HepG2 (cell line): ENCODE measurements around the gene BIRC5. TPM values are rescaled to one million over a fixed set of nuclear protein-coding genes. Genes with fewer than 3 reads are reported as not detected.

Source experiments
- AKNA ChIP-seq: sonication (generic); formaldehyde crosslinking; IDR thresholded peaks from 2 replicates; pipeline ENCODE4 v1.4.0; 2020; ENCODE audit warnings: missing genetic modification reagents, borderline replicate concordance
- BORCS8-MEF2B ChIP-seq: sonication (generic); formaldehyde crosslinking; IDR thresholded peaks from 2 replicates; pipeline ENCODE4 v1.8.0; 2022; ENCODE audit warnings: mild to moderate bottlenecking, missing genetic modification reagents
- HOXA7 ChIP-seq: sonication (generic); formaldehyde crosslinking; IDR thresholded peaks from 2 replicates; pipeline ENCODE4 v1.8.1; 2022; ENCODE audit warnings: mild to moderate bottlenecking, missing genetic modification reagents, moderate library complexity
- IRX3 ChIP-seq: sonication (generic); formaldehyde crosslinking; IDR thresholded peaks from 2 replicates; pipeline ENCODE4 v1.8.1; 2023; ENCODE audit warnings: mild to moderate bottlenecking, low read depth, missing genetic modification reagents, borderline replicate concordance
- KLF11 ChIP-seq: IDR thresholded peaks from 2 replicates; pipeline ENCODE4 v1.6.1; 2016; ENCODE audit warnings: missing compliant biosample characterization
- MEIS1 ChIP-seq: sonication (generic); formaldehyde crosslinking; IDR thresholded peaks from 2 replicates; pipeline ENCODE4 v1.9.0; 2021; ENCODE audit warnings: mild to moderate bottlenecking, missing genetic modification reagents, moderate library complexity, borderline replicate concordance
- MTA1 ChIP-seq: sonication (generic); formaldehyde crosslinking; IDR thresholded peaks from 2 replicates; pipeline ENCODE4 v1.4.0; 2020; ENCODE audit warnings: missing genetic modification reagents, mild to moderate bottlenecking, borderline replicate concordance
- PHF5A ChIP-seq: IDR thresholded peaks from one replicate; pipeline ENCODE4 v1.6.1; 2018; ENCODE audit warnings: low read depth, missing genetic modification reagents; ENCODE audit not compliant: unreplicated experiment
- PITX1 ChIP-seq: sonication (generic); formaldehyde crosslinking; IDR thresholded peaks from 2 replicates; pipeline ENCODE4 v1.5.1; 2020; ENCODE audit warnings: mild to moderate bottlenecking, missing genetic modification reagents
- POLR2AphosphoS2 ChIP-seq: IDR thresholded peaks from 2 replicates; pipeline ENCODE4 v1.6.1; 2011; ENCODE audit warnings: low read depth, low read length, improper control_type of control experiment
- RBAK ChIP-seq: sonication (generic); formaldehyde crosslinking; IDR thresholded peaks from 2 replicates; pipeline ENCODE4 v1.5.1; 2020; ENCODE audit warnings: mild to moderate bottlenecking, missing genetic modification reagents
- TBP ChIP-seq: sonication (generic); formaldehyde crosslinking; IDR thresholded peaks from 2 replicates; pipeline ENCODE4 v1.5.0; 2020; ENCODE audit warnings: missing genetic modification reagents
- ZBTB7A ChIP-seq: sonication (generic); formaldehyde crosslinking; IDR thresholded peaks from 2 replicates; pipeline ENCODE4 v1.8.0; 2022; ENCODE audit warnings: mild to moderate bottlenecking, missing genetic modification reagents
- ZBTB7B ChIP-seq: sonication (generic); formaldehyde crosslinking; IDR thresholded peaks from 2 replicates; pipeline ENCODE4 v1.4.0; 2020; ENCODE audit warnings: missing genetic modification reagents
- ZNF530 ChIP-seq: sonication (generic); formaldehyde crosslinking; IDR thresholded peaks from 2 replicates; pipeline ENCODE4 v1.5.0; 2020; ENCODE audit warnings: low read depth, mild to moderate bottlenecking, missing genetic modification reagents
- ZNF572 ChIP-seq: sonication (generic); formaldehyde crosslinking; IDR thresholded peaks from 2 replicates; pipeline ENCODE4 v1.5.1; 2020; ENCODE audit warnings: mild to moderate bottlenecking, missing genetic modification reagents
- ZNF619 ChIP-seq: sonication (generic); formaldehyde crosslinking; IDR thresholded peaks from 2 replicates; pipeline ENCODE4 v1.4.0; 2020; ENCODE audit warnings: mild to moderate bottlenecking, missing genetic modification reagents
- polyA plus RNA-seq, 8 experiments: library from polyadenylated mRNA; depleted of rRNA in 3 of 8; stranded (reverse) in 7 of 8; unstranded in 1 of 8; fragments of >200 nt; fragmentation: Illumina TruSeq in 4 of 8; extraction: Trizol in 4 of 8; gene quantifications; 2 replicates each; pipeline versions ENCODE4 v1.2.1 to v1.2.3, GENCODE V29; 2011 to 2016; ENCODE audit warnings: low read depth in 4 of 8, missing spikeins in 1 of 8, mixed read lengths in 1 of 8; ENCODE audit not compliant: insufficient read depth in 1 of 8
- total RNA-seq, 5 experiments: library from RNA; depleted of rRNA; stranded (reverse); fragments of >200 nt; fragmentation: Illumina TruSeq; extraction: Trizol; gene quantifications; 2 replicates each; pipeline ENCODE4 v1.2.3, GENCODE V29; 2016; ENCODE audit warnings: low read depth in 1 of 5
- TF ChIP-seq, protein P1 (sequence below): sonication (generic); formaldehyde crosslinking; IDR thresholded peaks from 2 replicates; pipeline ENCODE4 v1.5.1; 2020; ENCODE audit warnings: mild to moderate bottlenecking, missing genetic modification reagents, moderate library complexity
- TF ChIP-seq, protein P2 (sequence below): IDR thresholded peaks from 2 replicates; pipeline ENCODE4 v1.6.1; 2016; ENCODE audit warnings: low read depth

Gene BIRC5
- total and polyA plus RNA-seq, 2 of the 13 experiments (the other 11 are each of a cell fraction or from before 2014, with no cell fraction given) = 30.3 to 135 TPM

GRCh38 chr17:78168242-78168902 is 45.7 kb upstream of the BIRC5 start, which contains the start of gene SYNGR2 (continued):
- TF ChIP-seq ZNF572 (CRISPR knock-in tag) = no peak
- TF ChIP-seq PITX1 (CRISPR knock-in tag) = 0 out of 2 replicates have a peak, but pooled peaks have one; percentile 12
- peak; percentile 95 for TF ChIP-seq ZBTB7A (CRISPR knock-in tag)
- TF ChIP-seq BORCS8-MEF2B (CRISPR knock-in tag) = no peak; the same call in 1 of the 2 replicates
- TF ChIP-seq ZNF619 (CRISPR knock-in tag) = 0 out of 2 replicates have a peak, but pooled peaks have one; percentile 28
- TF ChIP-seq MEIS1 = no peak; the same call in 1 of the 2 replicates
- peak; percentile 82; the same call in 1 of the 2 replicates for TF ChIP-seq MTA1 (CRISPR knock-in tag)
- peak; percentile 91 for TF ChIP-seq ZBTB7B (CRISPR knock-in tag)
- TF ChIP-seq, protein P1, sequence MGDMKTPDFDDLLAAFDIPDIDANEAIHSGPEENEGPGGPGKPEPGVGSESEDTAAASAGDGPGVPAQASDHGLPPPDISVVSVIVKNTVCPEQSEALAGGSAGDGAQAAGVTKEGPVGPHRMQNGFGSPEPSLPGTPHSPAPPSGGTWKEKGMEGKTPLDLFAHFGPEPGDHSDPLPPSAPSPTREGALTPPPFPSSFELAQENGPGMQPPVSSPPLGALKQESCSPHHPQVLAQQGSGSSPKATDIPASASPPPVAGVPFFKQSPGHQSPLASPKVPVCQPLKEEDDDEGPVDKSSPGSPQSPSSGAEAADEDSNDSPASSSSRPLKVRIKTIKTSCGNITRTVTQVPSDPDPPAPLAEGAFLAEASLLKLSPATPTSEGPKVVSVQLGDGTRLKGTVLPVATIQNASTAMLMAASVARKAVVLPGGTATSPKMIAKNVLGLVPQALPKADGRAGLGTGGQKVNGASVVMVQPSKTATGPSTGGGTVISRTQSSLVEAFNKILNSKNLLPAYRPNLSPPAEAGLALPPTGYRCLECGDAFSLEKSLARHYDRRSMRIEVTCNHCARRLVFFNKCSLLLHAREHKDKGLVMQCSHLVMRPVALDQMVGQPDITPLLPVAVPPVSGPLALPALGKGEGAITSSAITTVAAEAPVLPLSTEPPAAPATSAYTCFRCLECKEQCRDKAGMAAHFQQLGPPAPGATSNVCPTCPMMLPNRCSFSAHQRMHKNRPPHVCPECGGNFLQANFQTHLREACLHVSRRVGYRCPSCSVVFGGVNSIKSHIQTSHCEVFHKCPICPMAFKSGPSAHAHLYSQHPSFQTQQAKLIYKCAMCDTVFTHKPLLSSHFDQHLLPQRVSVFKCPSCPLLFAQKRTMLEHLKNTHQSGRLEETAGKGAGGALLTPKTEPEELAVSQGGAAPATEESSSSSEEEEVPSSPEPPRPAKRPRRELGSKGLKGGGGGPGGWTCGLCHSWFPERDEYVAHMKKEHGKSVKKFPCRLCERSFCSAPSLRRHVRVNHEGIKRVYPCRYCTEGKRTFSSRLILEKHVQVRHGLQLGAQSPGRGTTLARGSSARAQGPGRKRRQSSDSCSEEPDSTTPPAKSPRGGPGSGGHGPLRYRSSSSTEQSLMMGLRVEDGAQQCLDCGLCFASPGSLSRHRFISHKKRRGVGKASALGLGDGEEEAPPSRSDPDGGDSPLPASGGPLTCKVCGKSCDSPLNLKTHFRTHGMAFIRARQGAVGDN (CRISPR knock-in tag) = peak; percentile 81
- no peak for TF ChIP-seq HOXA7 (CRISPR knock-in tag)
- no peak for TF ChIP-seq RBAK (CRISPR knock-in tag)
- TF ChIP-seq POLR2AphosphoS2 = no peak
- no peak for TF ChIP-seq TBP
- TF ChIP-seq KLF11 = no peak
- no peak for TF ChIP-seq AKNA (CRISPR knock-in tag)
- peak; percentile 39; the same call in 1 of the 2 replicates for TF ChIP-seq IRX3 (CRISPR knock-in tag)
- TF ChIP-seq PHF5A (CRISPR knock-in tag) = peak; percentile 94
- TF ChIP-seq, protein P2, sequence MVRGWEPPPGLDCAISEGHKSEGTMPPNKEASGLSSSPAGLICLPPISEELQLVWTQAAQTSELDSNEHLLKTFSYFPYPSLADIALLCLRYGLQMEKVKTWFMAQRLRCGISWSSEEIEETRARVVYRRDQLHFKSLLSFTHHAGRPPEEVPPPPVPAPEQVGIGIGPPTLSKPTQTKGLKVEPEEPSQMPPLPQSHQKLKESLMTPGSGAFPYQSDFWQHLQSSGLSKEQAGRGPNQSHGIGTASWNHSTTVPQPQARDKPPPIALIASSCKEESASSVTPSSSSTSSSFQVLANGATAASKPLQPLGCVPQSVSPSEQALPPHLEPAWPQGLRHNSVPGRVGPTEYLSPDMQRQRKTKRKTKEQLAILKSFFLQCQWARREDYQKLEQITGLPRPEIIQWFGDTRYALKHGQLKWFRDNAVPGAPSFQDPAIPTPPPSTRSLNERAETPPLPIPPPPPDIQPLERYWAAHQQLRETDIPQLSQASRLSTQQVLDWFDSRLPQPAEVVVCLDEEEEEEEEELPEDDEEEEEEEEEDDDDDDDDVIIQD (CRISPR knock-in tag) = no peak
- TF ChIP-seq ZNF530 = no peak
